SU-DHL-6 (cell line): ENCODE data around the gene RPP14.

Experiments used
- EZH2phosphoT487 ChIP-seq: fragments of 200-600 bp; sonication (generic), shearing (Covaris generic); conservative IDR thresholded peaks from 2 replicates; pipeline ENCODE4 v1.6.1; 2018; ENCODE audit warnings: mild to moderate bottlenecking, antibody characterized with exemption, low read length, moderate library complexity, mixed read lengths
- TF ChIP-seq, protein P1 (sequence below): fragments of 200-600 bp; sonication (generic); IDR thresholded peaks from one replicate; pipeline ENCODE4 v1.5.1; 2017; ENCODE audit warnings: antibody characterized with exemption, mild to moderate bottlenecking, low read length, moderate library complexity; ENCODE audit not compliant: insufficient read depth, poor library complexity, severe bottlenecking

DNA sequence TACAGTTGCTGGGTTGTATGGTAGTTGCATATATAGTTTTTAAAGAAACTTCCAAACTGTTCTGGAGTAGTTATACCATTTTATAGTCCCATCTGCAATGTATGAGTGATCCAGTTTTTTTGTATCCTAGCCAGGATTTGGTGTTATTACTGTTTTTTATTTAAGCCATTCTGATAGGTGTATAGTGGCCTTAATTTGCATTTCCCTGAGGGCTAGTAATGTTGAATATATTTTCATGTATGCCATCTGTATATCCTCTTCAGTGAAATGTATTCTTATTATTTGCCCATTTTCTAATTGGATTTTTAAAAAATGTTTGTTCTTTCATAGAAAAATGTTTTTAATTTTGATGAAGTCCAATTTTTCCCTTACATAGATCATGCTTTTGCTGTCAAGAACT is 55.8 kb downstream of the RPP14 start:
- TF ChIP-seq, protein P1, sequence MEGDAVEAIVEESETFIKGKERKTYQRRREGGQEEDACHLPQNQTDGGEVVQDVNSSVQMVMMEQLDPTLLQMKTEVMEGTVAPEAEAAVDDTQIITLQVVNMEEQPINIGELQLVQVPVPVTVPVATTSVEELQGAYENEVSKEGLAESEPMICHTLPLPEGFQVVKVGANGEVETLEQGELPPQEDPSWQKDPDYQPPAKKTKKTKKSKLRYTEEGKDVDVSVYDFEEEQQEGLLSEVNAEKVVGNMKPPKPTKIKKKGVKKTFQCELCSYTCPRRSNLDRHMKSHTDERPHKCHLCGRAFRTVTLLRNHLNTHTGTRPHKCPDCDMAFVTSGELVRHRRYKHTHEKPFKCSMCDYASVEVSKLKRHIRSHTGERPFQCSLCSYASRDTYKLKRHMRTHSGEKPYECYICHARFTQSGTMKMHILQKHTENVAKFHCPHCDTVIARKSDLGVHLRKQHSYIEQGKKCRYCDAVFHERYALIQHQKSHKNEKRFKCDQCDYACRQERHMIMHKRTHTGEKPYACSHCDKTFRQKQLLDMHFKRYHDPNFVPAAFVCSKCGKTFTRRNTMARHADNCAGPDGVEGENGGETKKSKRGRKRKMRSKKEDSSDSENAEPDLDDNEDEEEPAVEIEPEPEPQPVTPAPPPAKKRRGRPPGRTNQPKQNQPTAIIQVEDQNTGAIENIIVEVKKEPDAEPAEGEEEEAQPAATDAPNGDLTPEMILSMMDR = no peak
- no peak for TF ChIP-seq EZH2phosphoT487
